Loucy (cell line): ENCODE data around the gene FHL1.

Experiments
- H2AFZ ChIP-seq: fragments of 200-600 bp; sonication (generic); 2 replicates; pipeline ENCODE4 v1.6.0; 2016; ENCODE audit warnings: antibody characterized with exemption, mild to moderate bottlenecking, low read length, moderate library complexity
- H3F3A ChIP-seq: fragments of 200-600 bp; 2 replicates; pipeline ENCODE4 v1.6.0; 2016; ENCODE audit warnings: antibody characterized with exemption, low read depth, mild to moderate bottlenecking
- H3K27me3 ChIP-seq: fragments of 200-600 bp; sonication (generic); 2 replicates; pipeline ENCODE4 v1.6.1; 2014; ENCODE audit warnings: low read length, mild to moderate bottlenecking; ENCODE audit not compliant: insufficient read depth, poor library complexity, severe bottlenecking
- H3K36me3 ChIP-seq: fragments of 200-600 bp; sonication (generic); 2 replicates; pipeline ENCODE4 v1.6.1; 2016; ENCODE audit warnings: low read length; ENCODE audit not compliant: insufficient read depth
- H3K4me1 ChIP-seq: fragments of 200-600 bp; sonication (generic); 2 replicates; pipeline ENCODE4 v1.5.1; 2014; ENCODE audit warnings: low read length, mild to moderate bottlenecking; ENCODE audit not compliant: insufficient read depth, poor library complexity, severe bottlenecking
- H3K4me2 ChIP-seq: fragments of 200-600 bp; sonication (generic); 2 replicates; pipeline ENCODE4 v1.6.0; 2014; ENCODE audit warnings: antibody characterized with exemption, low read length, low read depth, mild to moderate bottlenecking; ENCODE audit not compliant: poor library complexity, severe bottlenecking
- H3K4me3 ChIP-seq: fragments of 200-600 bp; sonication (generic); 2 replicates; pipeline ENCODE4 v1.5.1; 2014; ENCODE audit warnings: low read length, mild to moderate bottlenecking, mixed read lengths; ENCODE audit not compliant: poor library complexity, severe bottlenecking
- H3K79me2 ChIP-seq: fragments of 200-600 bp; sonication (generic); 2 replicates; pipeline ENCODE4 v1.6.1; 2014; ENCODE audit warnings: low read length; ENCODE audit not compliant: insufficient read depth
- H3K9ac ChIP-seq: fragments of 200-600 bp; sonication (generic); 2 replicates; pipeline ENCODE4 v1.6.0; 2014; ENCODE audit warnings: mild to moderate bottlenecking, low read depth, low read length, moderate library complexity; ENCODE audit not compliant: poor library complexity, severe bottlenecking
- H3K9me2 ChIP-seq: fragments of 200-600 bp; sonication (generic); replicated peaks from 2 replicates; pipeline ENCODE4 v1.6.1; 2016; ENCODE audit warnings: low read depth, low read length, mixed read lengths
- H3K9me3 ChIP-seq: fragments of 200-600 bp; sonication (generic); 2 replicates; pipeline ENCODE4 v1.6.1; 2014; ENCODE audit warnings: mild to moderate bottlenecking, antibody characterized with exemption, low read length, low read depth; ENCODE audit not compliant: insufficient read depth
- H4K20me1 ChIP-seq: fragments of 200-600 bp; sonication (generic); 2 replicates; pipeline ENCODE4 v1.6.0; 2014; ENCODE audit warnings: antibody characterized with exemption, low read length, mild to moderate bottlenecking; ENCODE audit not compliant: insufficient read depth, poor library complexity, severe bottlenecking
- CTCF ChIP-seq: fragments of 200-600 bp; sonication (generic); conservative IDR thresholded peaks from 2 replicates; pipeline ENCODE4 v1.5.1; 2014; ENCODE audit warnings: mild to moderate bottlenecking, antibody characterized with exemption, low read length
- EZH2phosphoT487 ChIP-seq: fragments of 200-600 bp; IDR thresholded peaks from 2 replicates; pipeline ENCODE4 v1.6.1; 2018; ENCODE audit warnings: antibody characterized with exemption, mild to moderate bottlenecking, moderate library complexity, borderline replicate concordance

Gene FHL1

GRCh38 chrX:136210243-136210642 is 62.9 kb downstream of the FHL1 start:
- H3K4me3 ChIP-seq: no peak overlapping the region
- no peaks in the 10 kb centered on the region for H4K20me1 ChIP-seq
- no peaks in the 10 kb centered on the region for H3K27me3 ChIP-seq
- no peaks in the 10 kb centered on the region for H3K4me1 ChIP-seq
- no peaks in the 10 kb centered on the region for H3K9me2 ChIP-seq
- no peaks in the 10 kb centered on the region for H3F3A ChIP-seq
- H3K9me3 ChIP-seq: no peaks in the 10 kb centered on the region
- TF ChIP-seq CTCF (no peak), EZH2phosphoT487 (no peak)
- H3K36me3 ChIP-seq: peaks cover 4% of the 10 kb centered on the region; the same call in 1 of the 2 replicates
- H3K4me2 ChIP-seq: no peak overlapping the region
- no peak overlapping the region for H2AFZ ChIP-seq
- H3K9ac ChIP-seq: no peak overlapping the region
- no peaks in the 10 kb centered on the region for H3K79me2 ChIP-seq

DNA sequence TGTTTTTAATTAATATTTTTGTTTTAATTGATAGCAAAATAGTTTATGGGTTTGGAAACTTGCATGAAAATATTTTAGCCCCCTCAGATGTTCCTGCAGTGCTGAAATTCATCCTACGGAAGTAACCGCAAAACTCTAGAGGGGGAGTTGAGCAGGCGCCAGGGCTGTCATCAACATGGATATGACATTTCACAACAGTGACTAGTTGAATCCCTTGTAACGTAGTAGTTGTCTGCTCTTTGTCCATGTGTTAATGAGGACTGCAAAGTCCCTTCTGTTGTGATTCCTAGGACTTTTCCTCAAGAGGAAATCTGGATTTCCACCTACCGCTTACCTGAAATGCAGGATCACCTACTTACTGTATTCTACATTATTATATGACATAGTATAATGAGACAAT is 63.5 kb downstream of the FHL1 start:
- Histone ChIP-seq H3K36me3 (peaks cover 4% of the 10 kb centered on the region; the same call in 1 of the 2 replicates), H3K9me3 (no peaks in the 10 kb centered on the region), H3K9me2 (no peaks in the 10 kb centered on the region), H3K79me2 (no peaks in the 10 kb centered on the region), H3K27me3 (no peaks in the 10 kb centered on the region), H3K4me2 (no peak overlapping the region), H3K4me3 (no peak overlapping the region), H3K9ac (no peak overlapping the region), H4K20me1 (no peaks in the 10 kb centered on the region), H3F3A (no peaks in the 10 kb centered on the region), H3K4me1 (no peaks in the 10 kb centered on the region), H2AFZ (no peak overlapping the region)
- TF ChIP-seq EZH2phosphoT487: no peak
- no peak for TF ChIP-seq CTCF

GRCh38 chrX:136211766-136212556 is 64.6 kb downstream of the FHL1 start:
- TF ChIP-seq CTCF: no peak
- no peak for TF ChIP-seq EZH2phosphoT487
- Histone ChIP-seq H3K4me2 (no peak overlapping the region), H4K20me1 (no peaks in the 10 kb centered on the region), H3K27me3 (no peaks in the 10 kb centered on the region), H3K9ac (no peak overlapping the region), H3K36me3 (peaks cover 4% of the 10 kb centered on the region; the same call in 1 of the 2 replicates), H3K9me3 (no peaks in the 10 kb centered on the region), H2AFZ (no peak overlapping the region), H3K4me3 (no peak overlapping the region), H3K9me2 (no peaks in the 10 kb centered on the region), H3F3A (no peaks in the 10 kb centered on the region), H3K79me2 (no peaks in the 10 kb centered on the region), H3K4me1 (no peaks in the 10 kb centered on the region)
